HEK293T (cell line): ENCODE data around the gene EML4.

Experiments
- CTBP1 ChIP-seq: fragments of 450-650 bp; IDR thresholded peaks from 2 replicates; pipeline ENCODE4 v1.6.1; 2016; ENCODE audit warnings: borderline replicate concordance
- FOXK2 ChIP-seq: fragments of 450-650 bp; IDR thresholded peaks from 2 replicates; pipeline ENCODE4 v1.6.1; 2016; ENCODE audit warnings: mild to moderate bottlenecking
- FOXM1 ChIP-seq: fragments of 450-650 bp; IDR thresholded peaks from 2 replicates; pipeline ENCODE4 v1.6.1; 2017; ENCODE audit warnings: mild to moderate bottlenecking, borderline replicate concordance
- SUZ12 ChIP-seq: fragments of 450-650 bp; IDR thresholded peaks from 2 replicates; pipeline ENCODE4 v1.6.1; 2016; ENCODE audit warnings: mild to moderate bottlenecking
- ZNF384 ChIP-seq: fragments of 450-650 bp; IDR thresholded peaks from 2 replicates; pipeline ENCODE4 v1.6.1; 2016

- TF ChIP-seq ZNF384 (no peak), SUZ12 (no peak), FOXM1 (no peak), CTBP1 (no peak), FOXK2 (no peak)
These were observed 87.4 kb downstream of the EML4 start for GRCh38 chr2:42256505-42256904.
